Measurements from ENCODE around the gene PLEKHG7. TPM values are rescaled to one million over a fixed set of nuclear protein-coding genes. Genes with fewer than 3 reads are reported as not detected.

Gene PLEKHG7, protein sequence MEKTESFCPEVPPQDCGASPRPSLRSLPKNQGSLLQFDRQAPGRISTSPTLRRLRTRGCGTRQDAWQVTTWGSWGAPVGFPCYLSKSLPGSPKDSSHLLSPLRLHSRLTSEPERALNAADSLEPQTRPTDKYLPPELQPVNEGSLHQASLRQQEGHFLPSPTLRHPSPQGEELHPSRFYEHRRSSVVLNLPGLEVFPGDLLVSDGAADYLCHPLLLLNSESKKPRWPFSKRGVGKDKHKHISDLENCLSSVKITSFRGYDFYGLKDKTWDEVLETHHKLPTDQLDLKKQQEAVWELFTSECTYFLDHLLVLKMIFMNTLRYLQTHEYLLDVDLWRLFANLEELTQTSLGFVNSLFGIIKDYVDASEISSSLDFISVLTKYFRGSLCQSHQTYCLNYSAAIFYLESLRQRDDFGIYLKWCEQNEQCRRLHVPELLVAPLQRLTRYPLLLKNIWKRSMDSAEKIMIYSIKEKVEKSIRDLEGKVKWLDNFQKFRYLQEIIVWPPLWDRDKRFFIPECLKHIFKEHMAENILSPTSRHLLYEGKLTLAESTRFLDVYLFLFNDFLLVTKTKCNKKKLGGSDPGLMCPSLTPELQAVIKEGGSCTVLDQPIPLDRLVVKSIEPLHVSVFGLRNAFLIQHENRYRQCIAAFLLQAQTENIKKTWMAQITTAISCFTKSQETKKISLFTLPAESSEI
- 0.13 TPM in 1 of 2 replicates, not detected in the other for total RNA-seq

DNA sequence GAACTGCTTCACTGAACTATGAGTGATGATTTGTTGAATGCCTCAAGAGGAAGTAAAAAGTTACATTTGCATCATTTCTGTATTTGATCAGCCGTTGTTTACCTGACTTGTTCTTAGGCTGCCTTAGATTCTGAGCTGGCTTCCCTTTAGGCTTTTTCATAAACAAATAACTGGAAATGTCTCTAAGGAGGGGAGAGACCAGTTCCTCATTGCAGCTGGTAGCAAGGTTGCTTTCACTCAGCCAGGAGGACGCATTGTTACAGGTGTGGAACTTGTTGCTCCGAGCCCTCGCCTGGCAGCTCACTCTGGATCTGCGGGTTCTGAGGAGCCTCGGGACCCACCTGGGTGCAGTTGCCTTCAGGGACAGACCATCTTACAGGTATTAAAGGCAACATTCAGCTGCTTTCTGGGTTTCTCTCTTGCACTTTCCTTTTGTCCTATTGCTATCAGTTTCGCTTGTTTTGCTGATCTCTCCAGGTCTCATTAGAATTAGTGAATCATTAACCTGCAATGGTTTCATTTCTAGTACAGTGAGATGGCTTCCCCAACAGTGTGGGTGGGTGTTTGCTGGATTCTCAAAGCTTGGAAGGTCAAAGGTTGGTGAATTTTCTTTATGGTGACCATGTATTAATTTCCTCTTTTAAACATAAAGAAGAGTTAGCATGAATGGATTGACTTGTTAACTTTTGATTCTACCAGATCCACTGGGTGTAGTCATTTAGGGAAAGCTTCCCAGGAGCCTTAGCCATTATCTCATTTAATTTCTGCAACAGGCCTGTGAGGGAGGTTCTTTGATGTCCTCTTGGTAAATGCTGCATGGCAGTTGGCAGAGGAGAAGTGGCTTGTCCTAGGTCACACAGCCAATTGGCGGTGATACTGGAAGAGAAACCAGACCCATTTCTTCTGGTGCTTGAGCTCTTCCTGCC, at the start of gene PLEKHG7:
Gene PLEKHG7 (plus strand): TSS at position 236 of the 926 bp plus-strand sequence. CDS start 3,643 bp downstream, outside the sequence.

Other genes with a start within 250 kb of the PLEKHG7 start
- 28.0 and 46.8 TPM in 2 replicates for gene EEA1, start 226.3 kb downstream of the PLEKHG7 start, total RNA-seq